Suprapubic skin (tissue), 4 donors: ENCODE measurements around the gene PPIF. TPM values are rescaled to one million over a fixed set of nuclear protein-coding genes. Genes with fewer than 3 reads are reported as not detected.

ENCODE experiments used
- DNase-seq, 2 donors: peaks; one replicate each; pipeline ENCODE4 v3.0.0-alpha.2; 2019; ENCODE audit warnings: low spot score in 2 of 2
- H3K27ac ChIP-seq: fragments of 200-600 bp; sonication (generic); one replicate; pipeline ENCODE4 v1.5.1; 2019
- H3K27me3 ChIP-seq: fragments of 200-600 bp; sonication (generic); one replicate; pipeline ENCODE4 v1.5.1; 2019
- H3K36me3 ChIP-seq: fragments of 200-600 bp; sonication (generic); one replicate; pipeline ENCODE4 v1.5.1; 2019
- H3K4me1 ChIP-seq: fragments of 200-600 bp; sonication (generic); one replicate; pipeline ENCODE4 v1.5.1; 2019
- H3K4me3 ChIP-seq: fragments of 200-600 bp; sonication (generic); one replicate; pipeline ENCODE4 v1.5.1; 2019; ENCODE audit warnings: mild to moderate bottlenecking
- H3K9me3 ChIP-seq: fragments of 200-600 bp; sonication (generic); one replicate; pipeline ENCODE4 v1.5.1; 2019
- CTCF ChIP-seq, 2 donors: fragments of 200-600 bp in 1 of 2; fragments of 450-650 bp in 1 of 2; sonication (generic) in 1 of 2; IDR thresholded peaks; one replicate each; pipeline ENCODE4 v1.5.1; 2016 to 2019; ENCODE audit warnings: antibody characterized with exemption in 2 of 2, mild to moderate bottlenecking in 1 of 2, moderate library complexity in 1 of 2
- EP300 ChIP-seq: sonication (generic); formaldehyde crosslinking; IDR thresholded peaks from one replicate; pipeline ENCODE4 v1.6.1; 2017; ENCODE audit warnings: antibody characterized with exemption
- POLR2A ChIP-seq, 2 donors: fragments of 450-650 bp; IDR thresholded peaks; one replicate each; pipeline ENCODE4 v1.6.1; 2017; ENCODE audit warnings: antibody characterized with exemption in 2 of 2, mild to moderate bottlenecking in 2 of 2, moderate library complexity in 2 of 2
- POLR2AphosphoS5 ChIP-seq, 3 donors: sonication (generic); formaldehyde crosslinking; IDR thresholded peaks; one replicate each; pipeline ENCODE4 v1.6.1; 2017; ENCODE audit warnings: antibody characterized with exemption in 3 of 3
- whole genome bisulfite sequencing: methylation state at CpG from one replicate; pipeline ENCODE4 v1.1.5; 2018; 5-methylcytosine and 5-hydroxymethylcytosine counted together
- total RNA-seq, 4 donors: library from RNA; depleted of rRNA; stranded (reverse); fragments of >200 nt; gene quantifications; one replicate each; pipeline ENCODE4 v1.1.0, GENCODE V29; 2016

Gene PPIF
- total RNA-seq, 4 donors from 2014 or later = 41.0 to 92.8 (median 71.1) TPM

GRCh38 chr10:79401015-79401921 is 54.0 kb downstream of the PPIF start:
- H3K9me3 ChIP-seq = no peaks in the 10 kb centered on the region
- H3K4me1 ChIP-seq = peaks cover 99% of the 10 kb centered on the region
- no peak for TF ChIP-seq CTCF (IDR thresholded peaks at IDR 0.05)
- TF ChIP-seq POLR2AphosphoS5 (IDR thresholded peaks at IDR 0.05) = peak in 2 of 3 donors; percentile 46 to 49
- TF ChIP-seq EP300 = no peak
- TF ChIP-seq POLR2A (IDR thresholded peaks at IDR 0.05) = no peak
- H3K4me3 ChIP-seq = no peak overlapping the region
- H3K27ac ChIP-seq = peak overlapping the region; percentile 88
- DNase-seq = peak in 1 of 2 donors; percentile 89
- WGBS = 68% methylated on average over 18 of the region's 23 CpGs
- H3K36me3 ChIP-seq = no peaks in the 10 kb centered on the region
- H3K27me3 ChIP-seq = no peaks in the 10 kb centered on the region

- H3K27me3 ChIP-seq = no peaks in the 10 kb centered on the region
- DNase-seq = no peak
- peaks cover 100% of the 10 kb centered on the region for H3K4me1 ChIP-seq
- H3K4me3 ChIP-seq = no peak overlapping the region
- peak overlapping the region; percentile 88 for H3K27ac ChIP-seq
- WGBS = 93% methylated on average over 7 of the region's 7 CpGs
- TF ChIP-seq POLR2A (IDR thresholded peaks at IDR 0.05) (no peak), CTCF (IDR thresholded peaks at IDR 0.05) (no peak), POLR2AphosphoS5 (IDR thresholded peaks at IDR 0.05) (no peak), EP300 (no peak)
- no peaks in the 10 kb centered on the region for H3K36me3 ChIP-seq
- no peaks in the 10 kb centered on the region for H3K9me3 ChIP-seq
Measured at GRCh38 chr10:79402625-79402946, 55.3 kb downstream of the PPIF start.

DNA sequence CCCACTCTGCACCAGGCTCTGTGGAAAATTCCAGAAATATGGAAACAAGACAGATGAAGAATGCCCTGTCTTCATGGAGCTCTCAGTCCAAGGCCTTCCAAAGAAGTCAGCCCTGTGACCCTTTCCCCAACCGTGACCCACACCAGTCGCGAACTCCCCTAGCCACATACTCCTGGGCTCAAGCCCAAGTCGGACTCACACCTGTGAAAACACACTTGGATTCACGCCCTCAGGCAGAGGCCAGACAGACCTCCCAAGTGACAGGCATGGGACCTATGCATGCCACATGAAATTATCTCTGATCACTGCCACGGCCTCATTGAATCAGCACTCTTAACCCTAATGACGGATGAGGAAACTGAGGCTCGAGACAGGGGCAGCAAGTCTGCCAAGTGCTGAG is 55.7 kb downstream of the PPIF start:
- peak overlapping the region; percentile 88 for H3K27ac ChIP-seq
- peaks cover 96% of the 10 kb centered on the region for H3K4me1 ChIP-seq
- DNase-seq = no peak
- no peaks in the 10 kb centered on the region for H3K27me3 ChIP-seq
- H3K9me3 ChIP-seq = no peaks in the 10 kb centered on the region
- no peak overlapping the region for H3K4me3 ChIP-seq
- WGBS = 60% methylated on average over 8 of the region's 8 CpGs
- H3K36me3 ChIP-seq = no peaks in the 10 kb centered on the region
- no peak for TF ChIP-seq EP300
- no peak for TF ChIP-seq CTCF (IDR thresholded peaks at IDR 0.05)
- TF ChIP-seq POLR2AphosphoS5 (IDR thresholded peaks at IDR 0.05) = no peak
- TF ChIP-seq POLR2A (IDR thresholded peaks at IDR 0.05) = no peak

GRCh38 chr10:79403441-79404230 is 56.4 kb downstream of the PPIF start:
- Histone ChIP-seq H3K27ac (peak overlapping the region; percentile 88), H3K27me3 (no peaks in the 10 kb centered on the region), H3K4me3 (peak overlapping the region; percentile 18), H3K36me3 (no peaks in the 10 kb centered on the region), H3K4me1 (peaks cover 90% of the 10 kb centered on the region), H3K9me3 (no peaks in the 10 kb centered on the region)
- 35% methylated on average over 11 of the region's 23 CpGs for WGBS
- DNase-seq = peak in 1 of 2 donors; percentile 70
- no peak for TF ChIP-seq POLR2A (IDR thresholded peaks at IDR 0.05)
- TF ChIP-seq CTCF (IDR thresholded peaks at IDR 0.05) = no peak
- TF ChIP-seq POLR2AphosphoS5 (IDR thresholded peaks at IDR 0.05) = no peak
- no peak for TF ChIP-seq EP300

DNA sequence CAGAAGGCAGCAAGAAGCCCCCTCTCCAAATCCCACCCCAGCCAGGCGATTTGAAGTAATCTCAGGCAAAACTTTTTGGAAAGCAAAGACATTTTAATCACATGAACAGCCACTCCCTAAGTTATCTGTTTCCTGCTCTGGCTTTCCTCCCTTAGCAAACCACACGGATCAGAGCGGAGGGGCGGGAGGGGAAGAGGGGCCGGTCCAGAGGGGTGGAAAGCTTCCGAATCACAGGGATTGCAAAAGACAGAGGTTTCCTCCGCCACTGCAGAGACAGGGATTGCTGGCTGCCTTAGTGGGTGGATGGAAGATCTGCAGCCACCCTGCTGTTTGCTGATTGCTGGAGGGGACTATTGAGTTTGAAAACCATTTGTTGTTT is 57.0 kb downstream of the PPIF start:
- no peaks in the 10 kb centered on the region for H3K9me3 ChIP-seq
- peak; percentile 88 for DNase-seq
- H3K36me3 ChIP-seq = no peaks in the 10 kb centered on the region
- WGBS = 12% methylated on average over 6 of the region's 7 CpGs
- H3K27me3 ChIP-seq = no peaks in the 10 kb centered on the region
- TF ChIP-seq CTCF (IDR thresholded peaks at IDR 0.05) = no peak
- TF ChIP-seq POLR2A (IDR thresholded peaks at IDR 0.05) = no peak
- TF ChIP-seq EP300 = no peak
- no peak for TF ChIP-seq POLR2AphosphoS5 (IDR thresholded peaks at IDR 0.05)
- peaks cover 84% of the 10 kb centered on the region for H3K4me1 ChIP-seq
- peak overlapping the region; percentile 18 for H3K4me3 ChIP-seq
- H3K27ac ChIP-seq = peak overlapping the region; percentile 88
